Measurements from ENCODE around the gene VAPA. TPM values are rescaled to one million over a fixed set of nuclear protein-coding genes. Genes with fewer than 3 reads are reported as not detected.

Gene VAPA
- total and polyA plus RNA-seq, 2 donors = 158 to 210 TPM

DNA sequence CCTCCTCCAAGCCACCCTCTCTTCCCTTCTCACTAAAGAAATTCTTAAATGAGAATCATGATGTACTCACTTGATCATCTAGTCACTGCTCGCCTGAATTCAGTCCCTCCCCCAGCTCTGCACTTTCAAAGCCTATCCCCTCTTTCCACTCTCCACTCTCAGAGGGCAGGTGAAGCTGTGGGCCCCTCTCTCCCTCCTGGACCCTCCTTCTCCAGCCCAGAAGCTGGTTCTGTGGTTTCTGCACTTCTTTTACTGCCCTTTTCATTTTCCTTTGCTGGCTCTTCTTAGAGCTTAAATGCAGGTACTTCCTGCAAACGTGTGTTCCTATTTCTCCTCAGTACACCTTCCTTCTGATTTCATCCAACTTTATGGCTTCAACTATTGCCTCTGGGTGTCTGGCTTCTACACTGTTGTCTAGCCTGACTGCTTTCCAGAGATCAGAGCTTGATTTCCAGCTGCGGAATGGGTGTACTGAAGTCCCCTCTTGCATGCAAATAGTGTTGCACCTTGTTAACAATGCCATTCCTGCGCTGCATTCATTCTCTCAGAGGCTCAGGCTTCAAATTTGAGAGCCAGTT lies 43.3 kb upstream of the VAPA start:
- no peak overlapping the region for H3K4me3 ChIP-seq (ENCODE audit: low read length in 2 of 2)
- no peaks in the 10 kb centered on the region for H3K36me3 ChIP-seq (ENCODE audit: control insufficient read depth in 2 of 2, insufficient read depth in 2 of 2, low read length in 1 of 2)
- H3K27me3 ChIP-seq (ENCODE audit: control insufficient read depth in 2 of 2, insufficient read depth in 1 of 2, low read length in 1 of 2) = no peaks in the 10 kb centered on the region
- peaks cover 0 to 15% of the 10 kb centered on the region in 2 donors for H3K4me1 ChIP-seq (ENCODE audit: control insufficient read depth in 2 of 2, insufficient read depth in 2 of 2, low read length in 2 of 2)
- peaks cover 0 to 10% of the 10 kb centered on the region in 2 donors for H3K9me3 ChIP-seq (ENCODE audit: control insufficient read depth in 2 of 2, insufficient read depth in 1 of 2, low read length in 1 of 2)
- H3K27ac ChIP-seq (ENCODE audit: low read depth in 1 of 2, low read length in 1 of 2) = no peak overlapping the region
- 69% methylated on average over 4 of the region's 4 CpGs for WGBS
- DNase-seq (ENCODE audit: low read depth in 6 of 9, low spot score in 9 of 9) = no peak

DNA sequence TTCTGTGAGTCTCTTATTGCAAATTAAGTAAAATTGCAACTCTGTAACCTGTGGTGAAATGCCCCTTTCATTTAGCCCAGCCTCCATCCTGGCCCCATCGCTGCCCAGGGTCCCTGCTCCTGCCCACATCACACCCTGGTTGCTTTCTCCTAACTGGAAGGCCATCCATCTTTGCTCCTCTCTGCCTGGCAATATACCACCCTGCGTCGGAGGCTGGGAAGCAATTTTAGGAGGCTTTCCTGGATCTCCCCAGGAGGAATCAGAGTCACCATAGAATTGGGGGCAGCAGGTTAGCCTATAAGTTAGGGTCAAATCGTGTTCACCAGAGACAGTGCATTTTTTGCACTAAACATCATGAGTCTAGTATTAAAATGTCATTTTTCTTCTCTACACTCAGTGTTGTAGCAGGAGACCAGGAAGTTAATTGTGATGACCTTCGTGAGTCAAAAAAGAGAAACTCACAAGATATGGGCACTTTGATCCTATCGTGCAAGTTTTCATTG lies 42.5 kb upstream of the VAPA start:
- Histone ChIP-seq H3K27me3 (ENCODE audit: control insufficient read depth in 2 of 2, insufficient read depth in 1 of 2, low read length in 1 of 2) (no peaks in the 10 kb centered on the region), H3K4me1 (ENCODE audit: control insufficient read depth in 2 of 2, insufficient read depth in 2 of 2, low read length in 2 of 2) (peaks cover 0 to 15% of the 10 kb centered on the region in 2 donors), H3K36me3 (ENCODE audit: control insufficient read depth in 2 of 2, insufficient read depth in 2 of 2, low read length in 1 of 2) (no peaks in the 10 kb centered on the region), H3K9me3 (ENCODE audit: control insufficient read depth in 2 of 2, insufficient read depth in 1 of 2, low read length in 1 of 2) (peaks cover 0 to 5% of the 10 kb centered on the region in 2 donors), H3K4me3 (ENCODE audit: low read length in 2 of 2) (no peak overlapping the region), H3K27ac (ENCODE audit: low read depth in 1 of 2, low read length in 1 of 2) (no peak overlapping the region)
- no peak for DNase-seq (ENCODE audit: low read depth in 6 of 9, low spot score in 9 of 9)
- WGBS = 94% methylated on average over 6 of the region's 6 CpGs

DNA sequence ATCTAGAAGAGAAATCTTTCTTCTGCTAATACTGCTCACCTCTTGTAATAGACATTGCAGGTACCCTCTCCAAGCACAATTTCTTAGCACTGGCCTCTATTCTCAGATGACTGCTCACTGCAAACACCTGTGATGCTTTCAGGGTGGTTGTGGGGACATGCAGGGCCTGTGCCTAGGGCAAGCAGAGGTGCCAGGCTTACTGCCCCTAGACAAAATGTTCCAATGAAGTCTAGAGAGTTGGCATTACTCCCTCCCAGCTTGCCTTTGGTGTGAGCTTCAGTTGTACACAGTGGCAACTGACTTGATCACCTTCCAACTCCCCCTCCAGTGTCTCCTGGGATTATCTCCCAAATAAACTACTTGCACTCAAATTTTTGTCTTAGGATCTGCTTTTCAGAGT lies 41.0 kb upstream of the VAPA start:
- Histone ChIP-seq H3K36me3 (ENCODE audit: control insufficient read depth in 2 of 2, insufficient read depth in 2 of 2, low read length in 1 of 2) (no peaks in the 10 kb centered on the region), H3K27me3 (ENCODE audit: control insufficient read depth in 2 of 2, insufficient read depth in 1 of 2, low read length in 1 of 2) (no peaks in the 10 kb centered on the region), H3K27ac (ENCODE audit: low read depth in 1 of 2, low read length in 1 of 2) (no peak overlapping the region), H3K4me1 (ENCODE audit: control insufficient read depth in 2 of 2, insufficient read depth in 2 of 2, low read length in 2 of 2) (peaks cover 0 to 15% of the 10 kb centered on the region in 2 donors), H3K9me3 (ENCODE audit: control insufficient read depth in 2 of 2, insufficient read depth in 1 of 2, low read length in 1 of 2) (no peaks in the 10 kb centered on the region), H3K4me3 (ENCODE audit: low read length in 2 of 2) (no peak overlapping the region)
- DNase-seq (ENCODE audit: low read depth in 6 of 9, low spot score in 9 of 9) = no peak

DNA sequence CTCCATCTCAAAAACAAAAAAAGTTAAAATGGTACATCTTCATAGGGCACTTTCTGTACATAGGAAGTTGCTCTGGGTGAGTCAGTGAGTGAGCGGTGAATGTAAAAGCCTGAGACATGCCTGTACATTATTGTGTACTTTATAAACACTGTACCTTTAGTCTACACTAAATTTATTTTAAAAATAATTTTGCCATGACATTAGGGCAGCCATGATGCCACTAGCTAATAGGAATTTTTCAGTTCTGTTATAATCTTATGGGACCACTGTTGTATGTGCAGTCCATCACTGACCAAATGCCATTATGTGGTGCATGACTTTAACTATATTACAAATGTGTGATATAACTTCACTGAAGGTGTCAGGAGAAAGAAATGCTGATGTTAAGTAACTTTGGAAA lies 39.1 kb upstream of the VAPA start:
- Histone ChIP-seq H3K9me3 (ENCODE audit: control insufficient read depth in 2 of 2, insufficient read depth in 1 of 2, low read length in 1 of 2) (no peaks in the 10 kb centered on the region), H3K4me3 (ENCODE audit: low read length in 2 of 2) (no peak overlapping the region), H3K27me3 (ENCODE audit: control insufficient read depth in 2 of 2, insufficient read depth in 1 of 2, low read length in 1 of 2) (no peaks in the 10 kb centered on the region), H3K36me3 (ENCODE audit: control insufficient read depth in 2 of 2, insufficient read depth in 2 of 2, low read length in 1 of 2) (no peaks in the 10 kb centered on the region), H3K27ac (ENCODE audit: low read depth in 1 of 2, low read length in 1 of 2) (no peak overlapping the region), H3K4me1 (ENCODE audit: control insufficient read depth in 2 of 2, insufficient read depth in 2 of 2, low read length in 2 of 2) (peaks cover 0 to 10% of the 10 kb centered on the region in 2 donors)
- WGBS = 100% methylated on average over 1 of the region's 1 CpG
- no peak for DNase-seq (ENCODE audit: low read depth in 6 of 9, low spot score in 9 of 9)

DNA sequence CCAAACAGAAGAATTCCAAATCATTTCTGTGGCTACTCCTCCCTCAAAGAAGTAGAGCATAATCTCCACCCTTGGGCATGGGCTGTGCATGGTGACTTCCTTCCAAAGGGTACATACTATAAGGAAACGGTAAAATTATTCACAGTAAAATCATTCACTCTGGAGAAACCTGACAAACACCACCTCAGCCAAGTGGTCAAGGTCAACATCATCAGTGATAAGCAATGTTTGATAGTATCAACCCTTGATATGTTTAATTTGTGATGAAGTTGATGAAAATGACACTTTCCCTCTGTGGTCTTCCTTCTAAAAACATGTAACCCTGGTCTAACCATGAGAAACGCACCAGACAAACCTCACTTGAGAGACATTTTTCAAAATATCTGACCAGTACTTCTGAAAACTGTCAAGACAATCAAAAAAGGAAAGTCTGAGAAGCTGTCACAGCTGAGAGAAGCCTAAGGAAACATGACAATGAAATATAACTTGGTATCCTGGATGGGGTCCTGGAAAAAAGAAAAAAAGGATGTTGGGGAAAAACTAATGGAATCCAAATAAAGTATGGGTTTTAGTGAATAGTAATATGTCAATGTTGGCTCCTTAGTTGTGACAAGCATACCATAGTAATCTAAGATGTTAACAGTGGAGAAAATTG lies 37.5 kb upstream of the VAPA start:
- 99% methylated on average over 2 of the region's 2 CpGs for WGBS
- Histone ChIP-seq H3K9me3 (ENCODE audit: control insufficient read depth in 2 of 2, insufficient read depth in 1 of 2, low read length in 1 of 2) (no peaks in the 10 kb centered on the region), H3K4me1 (ENCODE audit: control insufficient read depth in 2 of 2, insufficient read depth in 2 of 2, low read length in 2 of 2) (no peaks in the 10 kb centered on the region), H3K36me3 (ENCODE audit: control insufficient read depth in 2 of 2, insufficient read depth in 2 of 2, low read length in 1 of 2) (no peaks in the 10 kb centered on the region), H3K4me3 (ENCODE audit: low read length in 2 of 2) (no peak overlapping the region), H3K27me3 (ENCODE audit: control insufficient read depth in 2 of 2, insufficient read depth in 1 of 2, low read length in 1 of 2) (no peaks in the 10 kb centered on the region), H3K27ac (ENCODE audit: low read depth in 1 of 2, low read length in 1 of 2) (no peak overlapping the region)
- no peak for DNase-seq (ENCODE audit: low read depth in 6 of 9, low spot score in 9 of 9)

DNA sequence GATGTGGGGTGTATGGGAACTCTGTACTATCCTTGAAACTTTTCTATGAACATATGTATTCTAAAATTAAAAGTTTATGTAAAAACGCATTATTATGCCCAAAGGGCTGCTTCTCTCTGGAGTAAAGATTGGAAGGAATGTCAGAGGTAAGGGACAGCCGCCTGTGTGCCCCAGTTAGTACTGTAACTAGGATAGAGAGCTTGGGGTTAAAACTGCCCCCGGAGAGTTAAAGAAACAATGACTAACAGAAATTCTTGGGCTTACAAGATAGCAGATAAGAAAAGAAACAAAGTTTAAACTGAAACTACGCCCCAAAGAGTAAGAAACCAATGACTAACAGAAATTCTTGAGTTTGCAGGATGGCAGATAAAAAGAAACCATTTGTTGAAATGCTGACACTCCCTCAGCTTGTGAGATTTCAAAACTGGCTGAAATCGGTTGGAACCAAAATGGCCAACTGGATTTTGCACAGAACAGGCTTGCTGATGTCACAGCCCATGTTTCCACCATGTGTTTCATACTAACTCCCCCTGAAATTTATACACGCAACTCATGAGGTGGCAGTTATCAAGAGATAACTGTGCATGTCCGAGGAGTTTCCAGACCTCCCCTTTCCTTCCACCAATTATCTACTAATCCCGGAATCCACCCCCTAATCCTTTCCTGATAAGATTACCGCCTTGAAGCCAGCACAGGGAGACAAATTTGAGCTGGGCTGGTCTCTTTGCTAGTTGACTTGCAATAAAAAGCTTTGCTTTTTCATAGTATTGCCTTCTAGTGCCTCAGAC lies 36.8 kb upstream of the VAPA start:
- no peak overlapping the region for H3K27ac ChIP-seq (ENCODE audit: low read depth in 1 of 2, low read length in 1 of 2)
- no peaks in the 10 kb centered on the region for H3K4me1 ChIP-seq (ENCODE audit: control insufficient read depth in 2 of 2, insufficient read depth in 2 of 2, low read length in 2 of 2)
- H3K36me3 ChIP-seq (ENCODE audit: control insufficient read depth in 2 of 2, insufficient read depth in 2 of 2, low read length in 1 of 2) = no peaks in the 10 kb centered on the region
- no peaks in the 10 kb centered on the region for H3K9me3 ChIP-seq (ENCODE audit: control insufficient read depth in 2 of 2, insufficient read depth in 1 of 2, low read length in 1 of 2)
- H3K4me3 ChIP-seq (ENCODE audit: low read length in 2 of 2) = no peak overlapping the region
- H3K27me3 ChIP-seq (ENCODE audit: control insufficient read depth in 2 of 2, insufficient read depth in 1 of 2, low read length in 1 of 2) = no peaks in the 10 kb centered on the region
- DNase-seq (ENCODE audit: low read depth in 6 of 9, low spot score in 9 of 9) = peak in 1 of 9 donors; percentile 8
- 90% methylated on average over 9 of the region's 9 CpGs for WGBS

DNA sequence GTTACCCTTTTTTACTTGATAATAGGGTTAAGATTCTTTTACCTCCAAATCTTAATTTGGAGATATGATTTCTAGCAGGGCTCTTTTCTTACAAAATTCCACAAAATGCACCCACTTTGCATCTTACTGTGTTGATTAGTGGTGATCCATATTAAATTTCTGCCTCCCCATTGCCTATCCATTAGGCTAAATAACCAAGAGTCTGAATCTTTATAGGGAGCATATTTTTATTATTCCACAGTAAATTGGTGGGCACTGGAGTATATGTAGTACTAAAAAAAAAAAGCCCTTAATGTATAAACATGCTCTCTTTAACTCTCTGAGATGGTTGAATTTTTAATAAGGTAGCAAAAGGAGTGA lies 36.2 kb upstream of the VAPA start:
- Histone ChIP-seq H3K4me1 (ENCODE audit: control insufficient read depth in 2 of 2, insufficient read depth in 2 of 2, low read length in 2 of 2) (no peaks in the 10 kb centered on the region), H3K9me3 (ENCODE audit: control insufficient read depth in 2 of 2, insufficient read depth in 1 of 2, low read length in 1 of 2) (no peaks in the 10 kb centered on the region), H3K27ac (ENCODE audit: low read depth in 1 of 2, low read length in 1 of 2) (no peak overlapping the region), H3K27me3 (ENCODE audit: control insufficient read depth in 2 of 2, insufficient read depth in 1 of 2, low read length in 1 of 2) (no peaks in the 10 kb centered on the region), H3K4me3 (ENCODE audit: low read length in 2 of 2) (no peak overlapping the region), H3K36me3 (ENCODE audit: control insufficient read depth in 2 of 2, insufficient read depth in 2 of 2, low read length in 1 of 2) (no peaks in the 10 kb centered on the region)
- DNase-seq (ENCODE audit: low read depth in 6 of 9, low spot score in 9 of 9) = no peak

DNA sequence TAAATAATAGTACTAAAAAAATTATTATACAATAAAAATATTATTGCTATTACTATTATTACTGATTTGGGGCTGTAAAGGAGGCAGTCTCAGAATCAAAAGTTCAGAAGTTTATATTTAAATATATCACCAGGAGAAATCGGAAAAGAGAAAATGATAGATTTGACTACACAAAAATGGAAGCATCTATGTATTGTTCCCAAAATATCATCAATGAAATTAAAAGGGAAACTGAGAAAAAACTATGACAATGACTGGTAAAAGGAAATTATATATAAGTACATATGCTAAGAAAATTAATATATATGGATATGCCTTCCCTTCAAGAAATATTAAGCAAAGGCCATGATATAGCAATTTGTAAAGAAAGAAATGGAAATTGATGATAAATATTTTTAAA lies 35.7 kb upstream of the VAPA start:
- no peak for DNase-seq (ENCODE audit: low read depth in 6 of 9, low spot score in 9 of 9)
- H3K27ac ChIP-seq (ENCODE audit: low read depth in 1 of 2, low read length in 1 of 2) = no peak overlapping the region
- H3K9me3 ChIP-seq (ENCODE audit: control insufficient read depth in 2 of 2, insufficient read depth in 1 of 2, low read length in 1 of 2) = no peaks in the 10 kb centered on the region
- H3K36me3 ChIP-seq (ENCODE audit: control insufficient read depth in 2 of 2, insufficient read depth in 2 of 2, low read length in 1 of 2) = no peaks in the 10 kb centered on the region
- no peaks in the 10 kb centered on the region for H3K27me3 ChIP-seq (ENCODE audit: control insufficient read depth in 2 of 2, insufficient read depth in 1 of 2, low read length in 1 of 2)
- H3K4me3 ChIP-seq (ENCODE audit: low read length in 2 of 2) = no peak overlapping the region
- 94% methylated on average over 1 of the region's 1 CpG for WGBS
- H3K4me1 ChIP-seq (ENCODE audit: control insufficient read depth in 2 of 2, insufficient read depth in 2 of 2, low read length in 2 of 2) = no peaks in the 10 kb centered on the region

DNA sequence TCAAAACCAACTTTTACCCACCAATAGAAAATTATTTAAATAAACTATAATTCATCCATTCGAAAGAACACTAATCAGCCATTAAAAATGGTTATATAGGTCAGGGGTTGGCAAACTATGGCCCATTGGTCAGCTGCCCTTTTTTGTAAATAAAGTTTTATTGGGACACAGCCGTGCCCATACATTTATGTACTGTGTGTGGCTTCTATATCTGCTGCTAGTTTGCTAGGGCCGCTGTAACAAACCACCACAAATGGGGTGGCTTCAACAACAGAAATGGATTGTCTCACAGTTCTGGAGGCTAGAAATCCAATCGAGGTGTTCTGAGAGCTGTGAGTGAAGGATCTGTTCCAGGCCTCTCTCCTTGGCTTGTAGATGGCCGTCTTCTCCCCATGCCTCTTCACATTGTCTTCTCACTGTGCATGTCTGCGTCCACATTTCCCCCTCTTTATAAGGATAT lies 35.0 kb upstream of the VAPA start:
- Histone ChIP-seq H3K4me1 (ENCODE audit: control insufficient read depth in 2 of 2, insufficient read depth in 2 of 2, low read length in 2 of 2) (no peaks in the 10 kb centered on the region), H3K9me3 (ENCODE audit: control insufficient read depth in 2 of 2, insufficient read depth in 1 of 2, low read length in 1 of 2) (no peaks in the 10 kb centered on the region), H3K27ac (ENCODE audit: low read depth in 1 of 2, low read length in 1 of 2) (no peak overlapping the region), H3K36me3 (ENCODE audit: control insufficient read depth in 2 of 2, insufficient read depth in 2 of 2, low read length in 1 of 2) (no peaks in the 10 kb centered on the region), H3K4me3 (ENCODE audit: low read length in 2 of 2) (no peak overlapping the region), H3K27me3 (ENCODE audit: control insufficient read depth in 2 of 2, insufficient read depth in 1 of 2, low read length in 1 of 2) (no peaks in the 10 kb centered on the region)
- 98% methylated on average over 6 of the region's 6 CpGs for WGBS
- no peak for DNase-seq (ENCODE audit: low read depth in 6 of 9, low spot score in 9 of 9)
